ENCODE results near the gene RSRP1. TPM values are rescaled to one million over a fixed set of nuclear protein-coding genes. Genes with fewer than 3 reads are reported as not detected.

The RSRP1 gene
- total RNA-seq, 1 donor, result 51.2 TPM

- H3K4me3 ChIP-seq (ENCODE audit: low read depth, low read length), result no peak overlapping the region
- TF ChIP-seq, protein P1, sequence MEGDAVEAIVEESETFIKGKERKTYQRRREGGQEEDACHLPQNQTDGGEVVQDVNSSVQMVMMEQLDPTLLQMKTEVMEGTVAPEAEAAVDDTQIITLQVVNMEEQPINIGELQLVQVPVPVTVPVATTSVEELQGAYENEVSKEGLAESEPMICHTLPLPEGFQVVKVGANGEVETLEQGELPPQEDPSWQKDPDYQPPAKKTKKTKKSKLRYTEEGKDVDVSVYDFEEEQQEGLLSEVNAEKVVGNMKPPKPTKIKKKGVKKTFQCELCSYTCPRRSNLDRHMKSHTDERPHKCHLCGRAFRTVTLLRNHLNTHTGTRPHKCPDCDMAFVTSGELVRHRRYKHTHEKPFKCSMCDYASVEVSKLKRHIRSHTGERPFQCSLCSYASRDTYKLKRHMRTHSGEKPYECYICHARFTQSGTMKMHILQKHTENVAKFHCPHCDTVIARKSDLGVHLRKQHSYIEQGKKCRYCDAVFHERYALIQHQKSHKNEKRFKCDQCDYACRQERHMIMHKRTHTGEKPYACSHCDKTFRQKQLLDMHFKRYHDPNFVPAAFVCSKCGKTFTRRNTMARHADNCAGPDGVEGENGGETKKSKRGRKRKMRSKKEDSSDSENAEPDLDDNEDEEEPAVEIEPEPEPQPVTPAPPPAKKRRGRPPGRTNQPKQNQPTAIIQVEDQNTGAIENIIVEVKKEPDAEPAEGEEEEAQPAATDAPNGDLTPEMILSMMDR (IDR thresholded peaks at IDR 0.05; ENCODE audit: insufficient read depth, low read length), result no peak
- no peak for DNase-seq (ENCODE audit: low read depth)
These were observed 50.4 kb downstream of the RSRP1 start for GRCh38 chr1:25196830-25197229.

DNA sequence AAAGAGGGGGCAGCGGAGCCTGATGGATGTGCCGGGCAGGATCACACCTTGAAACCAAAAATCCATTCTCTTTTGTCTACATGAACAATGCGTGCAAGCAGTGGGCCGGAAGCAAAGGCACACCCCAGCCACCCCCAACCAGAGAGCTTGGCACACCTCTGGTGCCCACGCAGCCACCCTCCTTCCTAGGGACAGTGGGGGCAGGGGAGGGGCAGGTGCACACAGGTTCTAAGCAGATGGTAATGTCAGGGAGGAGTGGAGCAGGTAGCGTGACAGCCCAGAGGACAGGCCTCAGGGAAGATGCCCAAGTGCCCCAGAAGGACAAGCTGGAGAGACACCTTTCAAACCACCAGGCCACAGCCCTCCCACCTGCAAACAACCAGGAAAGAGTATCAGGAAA lies 51.4 kb downstream of the RSRP1 start:
- TF ChIP-seq, protein P1 (IDR thresholded peaks at IDR 0.05; ENCODE audit: insufficient read depth, low read length), result no peak
- no peak overlapping the region for H3K4me3 ChIP-seq (ENCODE audit: low read depth, low read length)
- DNase-seq (ENCODE audit: low read depth), result no peak

GRCh38 chr1:25194572-25195020 lies 52.7 kb downstream of the RSRP1 start:
- DNase-seq (ENCODE audit: low read depth), result no peak
- TF ChIP-seq, protein P1 (IDR thresholded peaks at IDR 0.05; ENCODE audit: insufficient read depth, low read length), result no peak
- no peak overlapping the region for H3K4me3 ChIP-seq (ENCODE audit: low read depth, low read length)

DNA sequence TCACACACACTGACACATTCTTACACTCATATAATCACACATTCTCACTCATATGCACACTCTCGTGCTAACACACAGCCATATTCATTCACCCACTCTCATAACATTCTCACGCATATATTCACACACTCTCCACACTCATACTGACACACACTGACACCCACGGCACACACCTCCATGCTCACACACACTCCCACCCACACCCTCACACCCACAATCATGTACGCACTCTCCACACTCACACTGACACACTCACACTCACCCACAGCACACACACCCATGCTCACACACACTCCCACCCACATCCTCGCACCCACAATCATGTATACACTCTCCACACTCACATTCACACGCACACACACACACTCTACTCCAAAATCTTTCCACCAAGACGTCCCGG lies 53.2 kb downstream of the RSRP1 start:
- DNase-seq (ENCODE audit: low read depth), result no peak
- TF ChIP-seq, protein P1 (IDR thresholded peaks at IDR 0.05; ENCODE audit: insufficient read depth, low read length), result no peak
- no peak overlapping the region for H3K4me3 ChIP-seq (ENCODE audit: low read depth, low read length)

- TF ChIP-seq, protein P1 (IDR thresholded peaks at IDR 0.05; ENCODE audit: insufficient read depth, low read length), result no peak
- DNase-seq (ENCODE audit: low read depth), result no peak
- H3K4me3 ChIP-seq (ENCODE audit: low read depth, low read length), result no peak overlapping the region
These were observed 54.0 kb downstream of the RSRP1 start for GRCh38 chr1:25193229-25193628.

Other genes starting within 250 kb of the RSRP1 start
- 44.7 and 227 TPM in 2 replicates for gene SYF2, start 15.0 kb downstream of the RSRP1 start, total RNA-seq (ENCODE audit: low replicate concordance)
- gene RHD, start 25.1 kb upstream of the RSRP1 start, total RNA-seq (ENCODE audit: low replicate concordance), result not detected in 2 replicates
- 161 and 206 TPM in 2 replicates for gene TMEM50A, start 90.9 kb upstream of the RSRP1 start, total RNA-seq (ENCODE audit: low replicate concordance)
- gene RHCE, start 173.4 kb upstream of the RSRP1 start, total RNA-seq (ENCODE audit: low replicate concordance), result 0.27 and 0.33 TPM in 2 replicates
- gene MACO1, start 183.4 kb upstream of the RSRP1 start, total RNA-seq (ENCODE audit: low replicate concordance), result 17.3 and 23.4 TPM in 2 replicates

Data from fibroblast of the aortic adventitia (primary cell).